SK-N-SH (cell line): ENCODE measurements around the gene TTC38. TPM values are rescaled to one million over a fixed set of nuclear protein-coding genes. Genes with fewer than 3 reads are reported as not detected.

Experiments used
- CTCF ChIA-PET: fragments of 300-600, 350-600 bp; formaldehyde crosslinking; extraction: SDS; loops from one replicate; lab custom pipeline; 2021; lab: Yijun Ruan, JAX
- POLR2A ChIA-PET: fragments of 350-600 bp; sonication (Branson Sonifier 250); formaldehyde crosslinking; extraction: SDS; loops from one replicate; lab custom pipeline; 2020; ENCODE audit warnings: antibody characterized with exemption, inconsistent platforms; lab: Yijun Ruan, JAX
- DNase-seq: peaks from one replicate; pipeline ENCODE4 v3.0.0; 2012
- H2AFZ ChIP-seq: fragments of 200-600 bp; sonication (generic); 2 replicates; pipeline ENCODE4 v1.8.1; 2016; ENCODE audit warnings: antibody characterized with exemption, mild to moderate bottlenecking, low read depth
- H3F3A ChIP-seq: fragments of 200-600 bp; sonication (generic); replicated peaks from 2 replicates; pipeline ENCODE3; 2016; ENCODE audit warnings: antibody characterized with exemption, mild to moderate bottlenecking; ENCODE audit not compliant: insufficient read depth
- H3K27ac ChIP-seq, 2 experiments: fragments of 200-500 bp in 1 of 2; fragments of 200-600 bp in 1 of 2; sonication (Bioruptor generic) in 1 of 2; sonication (generic), shearing (Covaris generic) in 1 of 2; 2 replicates each; pipeline versions ENCODE4 v1.5.1 to v1.6.1; 2014 to 2016; ENCODE audit warnings: low read depth in 2 of 2, inconsistent platforms in 1 of 2, low read length in 1 of 2, mild to moderate bottlenecking in 1 of 2, mixed read lengths in 1 of 2
- H3K27me3 ChIP-seq: fragments of 200-600 bp; sonication (generic), shearing (Covaris generic); 2 replicates; pipeline ENCODE4 v1.6.1; 2016; ENCODE audit warnings: mixed run types; ENCODE audit not compliant: insufficient read depth
- H3K36me3 ChIP-seq, 2 experiments: fragments of 200-500 bp in 1 of 2; fragments of 200-600 bp in 1 of 2; sonication (Bioruptor generic) in 1 of 2; sonication (generic) in 1 of 2; replicated peaks in 1 of 2; 2 replicates each; pipeline versions ENCODE3 to v1.5.1; 2014 to 2016; ENCODE audit warnings: low read length in 1 of 2, mild to moderate bottlenecking in 1 of 2; ENCODE audit not compliant: insufficient read depth in 2 of 2, control insufficient read depth in 1 of 2
- H3K4me1 ChIP-seq, 2 experiments: fragments of 200-500 bp in 1 of 2; fragments of 200-600 bp in 1 of 2; sonication (Bioruptor generic) in 1 of 2; sonication (generic), shearing (Covaris generic) in 1 of 2; 2 replicates each; pipeline versions ENCODE4 v1.5.1 to v1.6.1; 2014 to 2016; ENCODE audit warnings: low read depth in 1 of 2, low read length in 1 of 2, mixed run types in 1 of 2; ENCODE audit not compliant: insufficient read depth in 2 of 2, control insufficient read depth in 1 of 2
- H3K4me2 ChIP-seq: fragments of 200-600 bp; sonication (generic), shearing (Covaris generic); 2 replicates; pipeline ENCODE4 v1.6.1; 2017; ENCODE audit warnings: mixed run types
- H3K4me3 ChIP-seq, 2 experiments: fragments of 200-500 bp in 1 of 2; fragments of 200-600 bp in 1 of 2; sonication (Bioruptor generic) in 1 of 2; sonication (generic), shearing (Covaris generic) in 1 of 2; 2 replicates each; pipeline versions ENCODE4 v1.5.1 to v1.8.1; 2014 to 2016; ENCODE audit warnings: low read depth in 2 of 2, inconsistent platforms in 1 of 2, low read length in 1 of 2, mild to moderate bottlenecking in 1 of 2, mixed read lengths in 1 of 2, moderate library complexity in 1 of 2
- H3K79me2 ChIP-seq: fragments of 200-600 bp; sonication (generic); 2 replicates; pipeline ENCODE4 v1.8.1; 2017; ENCODE audit warnings: mild to moderate bottlenecking; ENCODE audit not compliant: insufficient read depth
- H3K9ac ChIP-seq: fragments of 200-600 bp; sonication (generic); 2 replicates; pipeline ENCODE4 v1.6.1; 2017; ENCODE audit warnings: mixed run types
- H3K9me2 ChIP-seq: fragments of 200-600 bp; sonication (generic); 2 replicates; pipeline ENCODE4 v1.6.1; 2017; ENCODE audit warnings: mixed run types
- H3K9me3 ChIP-seq: fragments of 200-600 bp; sonication (generic); 2 replicates; pipeline ENCODE4 v1.6.1; 2017; ENCODE audit warnings: mixed run types, mild to moderate bottlenecking, moderate library complexity
- H4K20me1 ChIP-seq: fragments of 200-600 bp; sonication (generic); 2 replicates; pipeline ENCODE4 v1.6.1; 2017; ENCODE audit warnings: mild to moderate bottlenecking, mixed run types; ENCODE audit not compliant: insufficient read depth
- CTCF ChIP-seq: fragments of 200-600 bp; sonication (generic); IDR thresholded peaks from 2 replicates; pipeline ENCODE4 v1.6.1; 2017; ENCODE audit warnings: antibody characterized with exemption, mild to moderate bottlenecking, moderate library complexity
- ELF1 ChIP-seq: IDR thresholded peaks from 2 replicates; pipeline ENCODE4 v1.4.0; 2012
- EP300 ChIP-seq, 2 experiments: IDR thresholded peaks; 2 replicates each; pipeline versions ENCODE4 v1.4.0 to v1.6.1; 2012; ENCODE audit warnings: borderline replicate concordance in 1 of 2, low read depth in 1 of 2, low read length in 1 of 2
- FOXJ3 ChIP-seq: sonication (generic); formaldehyde crosslinking; IDR thresholded peaks from 2 replicates; pipeline ENCODE4 v1.5.1; 2020; ENCODE audit warnings: mild to moderate bottlenecking, missing genetic modification reagents
- IRF3 ChIP-seq: fragments of 150-350 bp; IDR thresholded peaks from 2 replicates; pipeline ENCODE4 v1.6.1; 2016; ENCODE audit warnings: mild to moderate bottlenecking, low read depth, low read length
- JUND ChIP-seq: IDR thresholded peaks from 2 replicates; pipeline ENCODE4 v1.4.0; 2012
- NFIC ChIP-seq: IDR thresholded peaks from 2 replicates; pipeline ENCODE4 v1.4.0; 2012; ENCODE audit warnings: borderline replicate concordance
- RAD21 ChIP-seq: IDR thresholded peaks from 2 replicates; pipeline ENCODE4 v1.6.1; 2012; ENCODE audit warnings: mild to moderate bottlenecking, low read length
- SIN3A ChIP-seq: IDR thresholded peaks from 2 replicates; pipeline ENCODE4 v1.6.1; 2012; ENCODE audit warnings: low read depth, mild to moderate bottlenecking, low read length, moderate library complexity, borderline replicate concordance
- SMC3 ChIP-seq: IDR thresholded peaks from 2 replicates; pipeline ENCODE4 v1.6.1; 2012; ENCODE audit warnings: low read depth, low read length, improper control_type of control experiment
- TCF12 ChIP-seq: IDR thresholded peaks from 2 replicates; pipeline ENCODE4 v1.4.0; 2012
- USF2 ChIP-seq: fragments of 150-350 bp; IDR thresholded peaks from 2 replicates; pipeline ENCODE4 v1.6.1; 2017; ENCODE audit warnings: antibody characterized with exemption, low read length, low read depth, borderline replicate concordance
- YY1 ChIP-seq: IDR thresholded peaks from 2 replicates; pipeline ENCODE4 v1.4.0; 2012; ENCODE audit warnings: low read depth, mild to moderate bottlenecking
- WGBS: methylation state at CpG from one replicate; pipeline ENCODE4 v1.1.6; 2017; ENCODE audit warnings: low lambda C conversion rate; 5-methylcytosine and 5-hydroxymethylcytosine counted together
- polyA plus RNA-seq, 3 experiments: library from polyadenylated mRNA; depleted of rRNA; stranded (reverse); fragments of >200 nt; gene quantifications; 2 replicates each; pipeline ENCODE4 v1.2.3, GENCODE V29; 2012
- TF ChIP-seq, protein P1 (sequence below): IDR thresholded peaks from 2 replicates; pipeline ENCODE4 v1.4.0; 2012; ENCODE audit warnings: low read depth, borderline replicate concordance
- TF ChIP-seq, protein P2 (sequence below): IDR thresholded peaks from 2 replicates; pipeline ENCODE4; 2012

The TTC38 gene
- polyA plus RNA-seq, 1 of the 3 experiments (the other 2 are of a cell fraction): 24.0 TPM

DNA sequence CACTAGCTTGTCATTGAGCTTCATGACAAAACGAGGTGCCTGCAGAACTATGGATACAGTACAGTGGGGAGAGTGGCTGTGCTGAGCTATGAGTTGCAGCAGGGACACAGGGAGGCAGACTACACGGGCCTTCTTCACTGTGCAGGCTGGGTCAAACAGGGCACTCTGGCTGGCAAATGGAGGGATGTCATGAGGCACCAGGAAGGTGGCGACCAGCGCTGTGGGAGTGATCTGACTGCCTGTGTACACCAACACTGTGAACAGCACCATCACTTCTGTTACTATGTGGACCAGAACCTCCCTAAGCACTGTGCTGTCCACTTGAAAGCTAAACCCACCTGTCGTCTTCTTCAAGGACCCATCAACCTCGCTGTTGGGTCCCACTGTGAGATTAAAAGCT, 7.8 kb upstream of the TTC38 start:
- Histone ChIP-seq H3K9me3 (no peaks in the 10 kb centered on the region), H3K9me2 (no peaks in the 10 kb centered on the region)
- CTCF ChIA-PET: interaction anchor here (0.9 to 1.1 kb wide), 2 partner anchors 8 to 111 kb away, joined by 3 read pairs; no protein-coding TSS in a partner anchor
- TF ChIP-seq IRF3: no peak
- no peak for TF ChIP-seq ELF1
- TF ChIP-seq SIN3A: no peak
- no peak for TF ChIP-seq RAD21
- TF ChIP-seq NFIC: no peak
- no peak for TF ChIP-seq YY1
- TF ChIP-seq FOXJ3 (CRISPR knock-in tag): no peak
- TF ChIP-seq, protein P1, sequence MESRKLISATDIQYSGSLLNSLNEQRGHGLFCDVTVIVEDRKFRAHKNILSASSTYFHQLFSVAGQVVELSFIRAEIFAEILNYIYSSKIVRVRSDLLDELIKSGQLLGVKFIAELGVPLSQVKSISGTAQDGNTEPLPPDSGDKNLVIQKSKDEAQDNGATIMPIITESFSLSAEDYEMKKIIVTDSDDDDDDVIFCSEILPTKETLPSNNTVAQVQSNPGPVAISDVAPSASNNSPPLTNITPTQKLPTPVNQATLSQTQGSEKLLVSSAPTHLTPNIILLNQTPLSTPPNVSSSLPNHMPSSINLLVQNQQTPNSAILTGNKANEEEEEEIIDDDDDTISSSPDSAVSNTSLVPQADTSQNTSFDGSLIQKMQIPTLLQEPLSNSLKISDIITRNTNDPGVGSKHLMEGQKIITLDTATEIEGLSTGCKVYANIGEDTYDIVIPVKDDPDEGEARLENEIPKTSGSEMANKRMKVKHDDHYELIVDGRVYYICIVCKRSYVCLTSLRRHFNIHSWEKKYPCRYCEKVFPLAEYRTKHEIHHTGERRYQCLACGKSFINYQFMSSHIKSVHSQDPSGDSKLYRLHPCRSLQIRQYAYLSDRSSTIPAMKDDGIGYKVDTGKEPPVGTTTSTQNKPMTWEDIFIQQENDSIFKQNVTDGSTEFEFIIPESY: no peak
- TF ChIP-seq, protein P2, sequence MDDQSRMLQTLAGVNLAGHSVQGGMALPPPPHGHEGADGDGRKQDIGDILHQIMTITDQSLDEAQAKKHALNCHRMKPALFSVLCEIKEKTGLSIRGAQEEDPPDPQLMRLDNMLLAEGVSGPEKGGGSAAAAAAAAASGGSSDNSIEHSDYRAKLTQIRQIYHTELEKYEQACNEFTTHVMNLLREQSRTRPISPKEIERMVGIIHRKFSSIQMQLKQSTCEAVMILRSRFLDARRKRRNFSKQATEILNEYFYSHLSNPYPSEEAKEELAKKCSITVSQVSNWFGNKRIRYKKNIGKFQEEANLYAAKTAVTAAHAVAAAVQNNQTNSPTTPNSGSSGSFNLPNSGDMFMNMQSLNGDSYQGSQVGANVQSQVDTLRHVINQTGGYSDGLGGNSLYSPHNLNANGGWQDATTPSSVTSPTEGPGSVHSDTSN: no peak
- no peak for TF ChIP-seq TCF12
- TF ChIP-seq USF2: no peak
- no peak for TF ChIP-seq SMC3
- TF ChIP-seq EP300 (IDR thresholded peaks at IDR 0.05; ENCODE audit: borderline replicate concordance in 1 of 2, low read depth in 1 of 2, low read length in 1 of 2): no peak
- TF ChIP-seq JUND: no peak
- TF ChIP-seq CTCF: no peak
- TF ChIP-seq, all 33 proteins: peak for 0
- Histone ChIP-seq H4K20me1 (no peaks in the 10 kb centered on the region), H3F3A (no peaks in the 10 kb centered on the region), H3K79me2 (no peaks in the 10 kb centered on the region), H3K27ac (no peak overlapping the region), H3K27me3 (no peaks in the 10 kb centered on the region), H3K4me1 (no peaks in the 10 kb centered on the region), H3K4me2 (no peak overlapping the region), H3K36me3 (no peaks in the 10 kb centered on the region), H2AFZ (no peak overlapping the region), H3K4me3 (no peak overlapping the region; a peak in 1 of 4 replicates), H3K9ac (no peak overlapping the region)
- no peak for DNase-seq
- POLR2A ChIA-PET: no interaction called here
- WGBS: 52% methylated on average over 6 of the region's 6 CpGs
